Measurements from ENCODE around the gene PLSCR1. TPM values are rescaled to one million over a fixed set of nuclear protein-coding genes. Genes with fewer than 3 reads are reported as not detected.
"Not testable (repeated sequence)": the region's sequence is repeated elsewhere in the genome, so short reads cannot be mapped to it uniquely, and the experiment has no call there.

Gene PLSCR1
- total RNA-seq, 1 experiment from 2014 or later, result 52.7 TPM

- H3K4me1 ChIP-seq (ENCODE audit: control insufficient read depth, insufficient read depth, low read length), result peaks cover 16% of the 10 kb centered on the region; the same call in 1 of the 2 replicates
- in situ Hi-C loops (cut with HindIII; ENCODE audit: low pct_unique_long_range_greater_than_20kb, low sequenced_read_pairs) (no loop called here), intact Hi-C loops (cut with micrococcal nuclease; ENCODE audit: unreplicated experiment) (no loop called here)
- DNase-seq (ENCODE audit: low read depth, low spot score) (no peak), ATAC-seq (peak; percentile 93; the same call in 1 of the 2 replicates)
- no peaks in the 10 kb centered on the region for H3K27me3 ChIP-seq (ENCODE audit: control insufficient read depth, insufficient read depth, low read length)
- no peaks in the 10 kb centered on the region for H3K9me3 ChIP-seq (ENCODE audit: control insufficient read depth, insufficient read depth, low read depth, low read length)
- POLR2A ChIA-PET, result interaction anchor here (0.6 kb wide), 1 partner anchor 35 kb away, joined by 3 read pairs; no protein-coding TSS in a partner anchor
- peak; percentile 56; the same call in 1 of the 2 replicates for TF ChIP-seq POLR2AphosphoS5 (IDR thresholded peaks at IDR 0.05; ENCODE audit: low read depth, low read length)
- 0 out of 4 replicates have a peak, but pooled peaks of 1 of the 2 experiments have one; percentile 22 for TF ChIP-seq REST (IDR thresholded peaks at IDR 0.05; ENCODE audit: insufficient read depth in 1 of 2, low read depth in 2 of 2, low read length in 1 of 2)
- no peak for TF ChIP-seq SIN3A (IDR thresholded peaks at IDR 0.05; ENCODE audit: borderline replicate concordance, insufficient read depth, low read depth, low read length)
- TF ChIP-seq TCF7L2 (IDR thresholded peaks at IDR 0.05; ENCODE audit: low read depth, low read length), result peak; percentile 88
- no peak for TF ChIP-seq CTCF (IDR thresholded peaks at IDR 0.05)
- peak overlapping the region; percentile 71; the same call in 1 of the 2 replicates for H3K27ac ChIP-seq (ENCODE audit: low read length)
- BruUV-seq (replicated peaks), result no TSS peak
- H3K4me3 ChIP-seq (ENCODE audit: low read depth in 2 of 2, low read length in 2 of 2), result no peak overlapping the region
- CTCF ChIA-PET, result no interaction called here
- H3K36me3 ChIP-seq (ENCODE audit: control insufficient read depth, insufficient read depth, low read length), result peaks cover 4% of the 10 kb centered on the region; the same call in 1 of the 2 replicates
These were observed 19.4 kb downstream of the PLSCR1 start for GRCh38 chr3:146524961-146525360.

GRCh38 chr3:146523531-146523930 is 20.9 kb downstream of the PLSCR1 start:
- intact Hi-C loops (cut with micrococcal nuclease; ENCODE audit: unreplicated experiment) (no loop called here), in situ Hi-C loops (cut with HindIII; ENCODE audit: low pct_unique_long_range_greater_than_20kb, low sequenced_read_pairs) (no loop called here)
- no peak for DNase-seq (ENCODE audit: low read depth, low spot score)
- Histone ChIP-seq H3K36me3 (ENCODE audit: control insufficient read depth, insufficient read depth, low read length) (peaks cover 4% of the 10 kb centered on the region; the same call in 1 of the 2 replicates), H3K4me3 (ENCODE audit: low read depth in 2 of 2, low read length in 2 of 2) (no peak overlapping the region), H3K27me3 (ENCODE audit: control insufficient read depth, insufficient read depth, low read length) (no peaks in the 10 kb centered on the region), H3K4me1 (ENCODE audit: control insufficient read depth, insufficient read depth, low read length) (peaks cover 16% of the 10 kb centered on the region; the same call in 1 of the 2 replicates), H3K27ac (ENCODE audit: low read length) (peak overlapping the region; percentile 37; the same call in 1 of the 2 replicates), H3K9me3 (ENCODE audit: control insufficient read depth, insufficient read depth, low read depth, low read length) (no peaks in the 10 kb centered on the region)
- CTCF ChIA-PET, result no interaction called here
- TF ChIP-seq CTCF (IDR thresholded peaks at IDR 0.05), result no peak
- TF ChIP-seq POLR2AphosphoS5 (IDR thresholded peaks at IDR 0.05; ENCODE audit: low read depth, low read length), result no peak
- no peak for TF ChIP-seq TCF7L2 (IDR thresholded peaks at IDR 0.05; ENCODE audit: low read depth, low read length)
- TF ChIP-seq SIN3A (IDR thresholded peaks at IDR 0.05; ENCODE audit: borderline replicate concordance, insufficient read depth, low read depth, low read length), result no peak
- no peak for TF ChIP-seq REST (IDR thresholded peaks at IDR 0.05; ENCODE audit: insufficient read depth in 1 of 2, low read depth in 2 of 2, low read length in 1 of 2)
- POLR2A ChIA-PET, result no interaction called here
- BruUV-seq (replicated peaks), result no TSS peak
- ATAC-seq, result no peak

- H3K36me3 ChIP-seq (ENCODE audit: control insufficient read depth, insufficient read depth, low read length); DNase-seq (ENCODE audit: low read depth, low spot score); ATAC-seq; BruUV-seq (replicated peaks); CTCF ChIA-PET; H3K27me3 ChIP-seq (ENCODE audit: control insufficient read depth, insufficient read depth, low read length); H3K4me3 ChIP-seq (ENCODE audit: low read depth in 2 of 2, low read length in 2 of 2); POLR2A ChIA-PET; H3K9me3 ChIP-seq (ENCODE audit: control insufficient read depth, insufficient read depth, low read depth, low read length); in situ Hi-C loops (cut with HindIII; ENCODE audit: low pct_unique_long_range_greater_than_20kb, low sequenced_read_pairs); intact Hi-C loops (cut with micrococcal nuclease; ENCODE audit: unreplicated experiment): not testable (repeated sequence)
- Histone ChIP-seq H3K4me1 (ENCODE audit: control insufficient read depth, insufficient read depth, low read length) (peaks cover 16% of the 10 kb centered on the region; the same call in 1 of the 2 replicates), H3K27ac (ENCODE audit: low read length) (peak overlapping the region; percentile 20; the same call in 1 of the 2 replicates)
These were observed 21.9 kb downstream of the PLSCR1 start for GRCh38 chr3:146522174-146523158.
